GM23248 (cell line): ENCODE data around the gene AAK1. TPM values are rescaled to one million over a fixed set of nuclear protein-coding genes. Genes with fewer than 3 reads are reported as not detected.

ENCODE experiments used
- DNase-seq: peaks from one replicate; pipeline ENCODE4 v3.0.0-alpha.2; 2015
- H2AFZ ChIP-seq: fragments of 200-600 bp; sonication (generic); 2 replicates; pipeline ENCODE4 v1.6.1; 2016; ENCODE audit warnings: antibody characterized with exemption
- H3F3A ChIP-seq: fragments of 200-600 bp; sonication (generic); 2 replicates; pipeline ENCODE4 v1.6.1; 2016; ENCODE audit warnings: mild to moderate bottlenecking, antibody characterized with exemption, mixed run types; ENCODE audit not compliant: insufficient read depth
- H3K27ac ChIP-seq: fragments of 200-600 bp; sonication (generic); 2 replicates; pipeline ENCODE4 v1.5.1; 2016; ENCODE audit warnings: mild to moderate bottlenecking
- H3K27me3 ChIP-seq: fragments of 200-600 bp; sonication (generic); replicated peaks from 2 replicates; pipeline ENCODE4 v1.6.1; 2016; ENCODE audit warnings: mild to moderate bottlenecking; ENCODE audit not compliant: insufficient read depth
- H3K36me3 ChIP-seq: fragments of 200-600 bp; sonication (generic); 2 replicates; pipeline ENCODE4 v1.6.1; 2016; ENCODE audit warnings: low read depth, mild to moderate bottlenecking
- H3K4me1 ChIP-seq: fragments of 200-600 bp; sonication (generic); 2 replicates; pipeline ENCODE4 v1.6.1; 2016; ENCODE audit warnings: mild to moderate bottlenecking; ENCODE audit not compliant: insufficient read depth
- H3K4me2 ChIP-seq: fragments of 200-600 bp; sonication (generic); one replicate; pipeline ENCODE4 v1.6.1; 2016; ENCODE audit warnings: mild to moderate bottlenecking; ENCODE audit not compliant: unreplicated experiment
- H3K4me3 ChIP-seq: fragments of 200-600 bp; sonication (generic); 2 replicates; pipeline ENCODE4 v1.5.1; 2016; ENCODE audit warnings: mild to moderate bottlenecking
- H3K79me2 ChIP-seq: fragments of 200-600 bp; sonication (generic); 2 replicates; pipeline ENCODE4 v1.6.1; 2016; ENCODE audit warnings: mild to moderate bottlenecking; ENCODE audit not compliant: insufficient read depth
- H3K9ac ChIP-seq: fragments of 200-600 bp; sonication (generic); 2 replicates; pipeline ENCODE4 v1.6.1; 2016; ENCODE audit warnings: mild to moderate bottlenecking
- H3K9me2 ChIP-seq: fragments of 200-600 bp; sonication (generic); 2 replicates; pipeline ENCODE4 v1.6.1; 2016; ENCODE audit warnings: mixed run types, mild to moderate bottlenecking, moderate library complexity; ENCODE audit not compliant: insufficient read depth
- H3K9me3 ChIP-seq: fragments of 200-600 bp; sonication (generic); one replicate; pipeline ENCODE4 v1.6.1; 2017; ENCODE audit warnings: low read depth
- H4K20me1 ChIP-seq: fragments of 200-600 bp; sonication (generic); 2 replicates; pipeline ENCODE4 v1.6.0; 2016; ENCODE audit not compliant: insufficient read depth
- EZH2 ChIP-seq: fragments of 200-600 bp; sonication (generic); IDR thresholded peaks from 2 replicates; pipeline ENCODE4 v1.6.1; 2018; ENCODE audit warnings: antibody characterized with exemption, mild to moderate bottlenecking; ENCODE audit not compliant: insufficient read depth, poor library complexity, severe bottlenecking
- EZH2phosphoT487 ChIP-seq: fragments of 200-600 bp; sonication (generic); IDR thresholded peaks from 2 replicates; pipeline ENCODE4 v1.6.1; 2018; ENCODE audit warnings: antibody characterized with exemption, moderate library complexity, mild to moderate bottlenecking, low read depth; ENCODE audit not compliant: insufficient read depth
- WGBS, 2 experiments: methylation state at CpG; one replicate each; pipeline ENCODE4 v1.1.6; 2015 to 2017; ENCODE audit warnings: low lambda C conversion rate in 2 of 2, low coverage in 1 of 2; ENCODE audit errors: missing lambda C conversion rate in 2 of 2; 5-methylcytosine and 5-hydroxymethylcytosine counted together
- in situ Hi-C: fragments of 300-500 bp; cut with MboI; formaldehyde crosslinking; loops from 2 replicates; pipeline ENCODE4 v1.15.0; 2020
- polyA plus RNA-seq: library from polyadenylated mRNA; unstranded; fragments of >200 nt; fragmentation: Nextera tagmentation; extraction: Ambion mirVana; gene quantifications from 2 replicates; pipeline ENCODE4 v1.2.1, GENCODE V29; 2016
- total RNA-seq: library from RNA; depleted of rRNA; stranded (reverse); fragments of >200 nt; shearing (Covaris generic); gene quantifications from 2 replicates; pipeline ENCODE4 v1.2.3, GENCODE V29; 2014

AAK1 gene
- total and polyA plus RNA-seq, 2 experiments from 2014 or later = 41.2 to 50.7 TPM

DNA sequence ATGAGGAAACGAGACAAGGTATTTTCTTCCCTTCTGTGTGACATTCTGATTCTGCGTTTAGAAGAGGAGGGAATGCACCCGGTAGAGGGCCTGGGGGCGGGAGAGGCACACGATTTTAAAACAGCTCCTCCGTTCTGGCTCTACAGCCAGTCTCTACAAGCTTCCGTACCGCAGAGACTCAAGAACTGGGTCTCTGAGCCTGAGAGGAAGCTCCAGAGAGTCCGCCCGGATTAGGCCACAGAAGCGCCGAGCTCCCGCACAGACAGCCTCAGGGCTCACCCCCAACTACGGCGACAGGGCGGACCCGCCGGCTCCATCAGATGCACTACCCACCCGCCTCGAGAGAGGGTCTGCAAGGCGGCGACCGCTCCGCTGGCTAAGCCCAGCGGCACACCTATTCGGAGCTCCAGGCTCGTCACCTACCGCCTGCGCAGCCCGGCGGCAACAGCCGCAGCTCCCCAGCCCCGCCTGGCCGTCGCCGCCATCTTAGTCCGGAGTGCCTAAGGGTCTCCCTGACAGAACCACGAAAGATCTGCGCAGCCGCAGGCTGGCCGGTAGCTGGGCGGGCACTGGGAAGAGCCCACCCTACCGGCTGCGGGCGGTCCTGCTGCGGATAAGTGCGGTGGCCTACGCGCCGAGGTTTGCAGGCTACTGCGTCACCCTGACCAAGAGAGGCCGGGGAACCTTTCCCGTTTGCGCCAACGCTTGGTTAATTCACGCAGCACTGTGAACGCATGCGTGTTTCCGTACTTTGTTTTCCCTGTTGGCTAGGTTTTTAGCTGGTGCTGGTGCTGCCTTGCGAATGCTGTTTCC is 206.4 kb downstream of the AAK1 start, which contains the start of gene NFU1:
Gene NFU1, minus strand, starts transcription at position 498 of the 813 bp plus-strand sequence. Its CDS starts 13 bp downstream, at position 485.
- DNase-seq = peak; percentile 99
- peak within 1 kb of the TSS; percentile 88 for H3K9ac ChIP-seq
- H3K4me1 ChIP-seq = peaks cover 12% of the 10 kb centered on the region
- peak within 1 kb of the TSS; percentile 96 for H2AFZ ChIP-seq
- no peaks in the 10 kb centered on the region for H3K36me3 ChIP-seq
- H4K20me1 ChIP-seq = 0 out of 2 replicates have a peak, but pooled peaks cover under 1% of the 10 kb centered on the region
- peaks cover 46% of the 10 kb centered on the region for H3K79me2 ChIP-seq
- H3K9me2 ChIP-seq = no peaks in the 10 kb centered on the region
- TF ChIP-seq EZH2phosphoT487 (no peak), EZH2 (no peak)
- peak within 1 kb of the TSS; percentile 86 for H3K4me3 ChIP-seq
- peak within 1 kb of the TSS; percentile 96 for H3K27ac ChIP-seq
- 1 to 2% methylated on average over 59 to 60 of the region's 60 CpGs for WGBS, 2 experiments
- H3K9me3 ChIP-seq = no peaks in the 10 kb centered on the region
- in situ Hi-C loops = no loop called here
- peaks cover 5% of the 10 kb centered on the region; the same call in 1 of the 2 replicates for H3F3A ChIP-seq
- H3K27me3 ChIP-seq = no peaks in the 10 kb centered on the region
- peak within 1 kb of the TSS; percentile 94 for H3K4me2 ChIP-seq

DNA sequence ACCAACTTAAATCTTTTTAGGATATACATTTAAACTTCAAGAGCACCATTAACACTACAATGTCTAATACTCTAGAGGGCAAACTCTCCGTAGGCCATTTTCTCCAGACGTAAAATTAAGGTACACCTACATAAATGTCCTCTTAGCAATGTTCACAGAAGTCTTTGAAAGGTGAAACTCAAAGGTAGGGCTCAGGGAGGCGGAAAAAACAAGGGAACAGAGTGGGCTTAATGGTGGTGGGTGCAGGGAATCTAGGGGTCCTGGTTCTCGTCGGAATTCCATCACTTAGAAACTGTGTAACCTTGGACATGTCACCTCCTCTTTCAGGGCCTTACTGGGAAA is 207.0 kb downstream of the AAK1 start:
- Histone ChIP-seq H3K9me2 (no peaks in the 10 kb centered on the region), H4K20me1 (0 out of 2 replicates have a peak, but pooled peaks cover 5% of the 10 kb centered on the region), H3K4me1 (peaks cover 12% of the 10 kb centered on the region), H3K9ac (peak overlapping the region; percentile 88), H3K27ac (peak overlapping the region; percentile 96), H3K4me3 (peak overlapping the region; percentile 86), H2AFZ (peak overlapping the region; percentile 96), H3K27me3 (no peaks in the 10 kb centered on the region), H3K36me3 (peaks cover 5% of the 10 kb centered on the region; the same call in 1 of the 2 replicates), H3F3A (peaks cover 5% of the 10 kb centered on the region; the same call in 1 of the 2 replicates), H3K79me2 (peaks cover 50% of the 10 kb centered on the region), H3K9me3 (no peaks in the 10 kb centered on the region), H3K4me2 (peak overlapping the region; percentile 94)
- in situ Hi-C loops = no loop called here
- peak; percentile 18 for DNase-seq
- WGBS, 2 experiments = 13 to 16% methylated on average over 5 of the region's 5 CpGs
- no peak for TF ChIP-seq EZH2phosphoT487
- no peak for TF ChIP-seq EZH2

DNA sequence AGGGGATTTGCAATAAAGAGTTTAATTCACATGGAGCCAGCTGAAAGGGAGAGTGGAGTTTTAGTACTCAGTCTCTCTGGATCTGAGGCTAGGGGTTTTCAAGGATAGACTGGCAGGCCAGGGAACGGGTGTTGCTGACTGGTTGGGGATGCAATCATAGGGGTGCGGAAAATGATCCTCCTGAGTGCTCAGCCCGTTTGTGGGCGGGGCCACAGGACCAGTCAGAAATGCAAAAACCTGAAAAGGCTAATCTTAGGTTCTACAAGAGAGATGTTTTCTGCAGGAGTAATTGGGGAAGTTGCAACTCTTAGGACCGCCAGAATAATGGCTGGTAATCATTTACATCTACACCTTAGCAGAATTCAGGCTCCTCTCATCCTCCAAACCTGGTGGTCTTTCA is 208.8 kb downstream of the AAK1 start:
- no peak overlapping the region for H3K4me3 ChIP-seq
- in situ Hi-C loops = no loop called here

GRCh38 chr2:69429491-69430183 is 213.9 kb downstream of the AAK1 start:
- no peaks in the 10 kb centered on the region for H3K4me1 ChIP-seq
- H4K20me1 ChIP-seq = 0 out of 2 replicates have a peak, but pooled peaks cover 5% of the 10 kb centered on the region
- H3F3A ChIP-seq = 0 out of 2 replicates have a peak, but pooled peaks cover 12% of the 10 kb centered on the region
- H3K27me3 ChIP-seq = no peaks in the 10 kb centered on the region
- H3K36me3 ChIP-seq = peaks cover 46% of the 10 kb centered on the region
- no peak overlapping the region for H3K4me3 ChIP-seq
- peaks cover 43% of the 10 kb centered on the region for H3K79me2 ChIP-seq
- DNase-seq = no peak
- H3K4me2 ChIP-seq = no peak overlapping the region
- H3K9me2 ChIP-seq = no peaks in the 10 kb centered on the region
- WGBS, 2 experiments = 86% methylated on average over 6 of the region's 6 CpGs
- H2AFZ ChIP-seq = no peak overlapping the region
- no peak overlapping the region for H3K9ac ChIP-seq
- in situ Hi-C loops = no loop called here
- no peak overlapping the region for H3K27ac ChIP-seq
- H3K9me3 ChIP-seq = no peaks in the 10 kb centered on the region
- no peak for TF ChIP-seq EZH2phosphoT487

More for the DNA sequence above, 208.8 kb downstream of the AAK1 start:
- H3K36me3 ChIP-seq = peaks cover 22% of the 10 kb centered on the region; the same call in 1 of the 2 replicates
- 0 out of 2 replicates have a peak overlapping the region, but pooled peaks have one; percentile 96 for H2AFZ ChIP-seq
- no peak overlapping the region for H3K27ac ChIP-seq
- H3K27me3 ChIP-seq = no peaks in the 10 kb centered on the region
- H3K4me2 ChIP-seq = no peak overlapping the region
- no peak for TF ChIP-seq EZH2
- TF ChIP-seq EZH2phosphoT487 = no peak
- H3K9ac ChIP-seq = no peak overlapping the region
- no peaks in the 10 kb centered on the region for H3K9me2 ChIP-seq
- no peak for DNase-seq
- no peaks in the 10 kb centered on the region for H3K9me3 ChIP-seq
- 0 out of 2 replicates have a peak, but pooled peaks cover 5% of the 10 kb centered on the region for H4K20me1 ChIP-seq
- H3K79me2 ChIP-seq = peaks cover 52% of the 10 kb centered on the region
- peaks cover 5% of the 10 kb centered on the region; the same call in 1 of the 2 replicates for H3F3A ChIP-seq
- 79 to 82% methylated on average over 5 of the region's 5 CpGs for WGBS, 2 experiments
- peaks cover 12% of the 10 kb centered on the region for H3K4me1 ChIP-seq
